NOMO-1 treated with dmso at 0.1 percent for 144 hours (cell line): ENCODE measurements around the gene P2RX3.
"Not testable (repeated sequence)": the region's sequence is repeated elsewhere in the genome, so short reads cannot be mapped to it uniquely, and the experiment has no call there.

Experiments
- DNase-seq: peaks from one replicate; lab custom pipeline; 2025; ENCODE audit not compliant: unreplicated experiment; lab: John Stamatoyannopoulos, UW

The P2RX3 gene

GRCh38 chr11:57348636-57349313 lies 10.6 kb downstream of the P2RX3 start:
- no peak for DNase-seq

GRCh38 chr11:57349491-57350274 lies 11.5 kb downstream of the P2RX3 start:
- DNase-seq: no peak

- DNase-seq: no peak
Measured at GRCh38 chr11:57353036-57353435, 14.9 kb downstream of the P2RX3 start.

- no peak for DNase-seq
Measured at GRCh38 chr11:57353446-57353845, 15.3 kb downstream of the P2RX3 start.

- no peak for DNase-seq
Measured at GRCh38 chr11:57353852-57354251, 15.7 kb downstream of the P2RX3 start.

GRCh38 chr11:57354699-57355098 lies 16.5 kb downstream of the P2RX3 start:
- DNase-seq: no peak

GRCh38 chr11:57356268-57356667 lies 18.1 kb downstream of the P2RX3 start:
- DNase-seq: peak; percentile 29

GRCh38 chr11:57357310-57357709 lies 19.2 kb downstream of the P2RX3 start:
- no peak for DNase-seq

- DNase-seq: no peak
Measured at GRCh38 chr11:57357856-57358255, 19.7 kb downstream of the P2RX3 start.

- no peak for DNase-seq
Measured at GRCh38 chr11:57358543-57358961, 20.4 kb downstream of the P2RX3 start.

- DNase-seq: no peak
Measured at GRCh38 chr11:57358991-57359390, 20.8 kb downstream of the P2RX3 start.

GRCh38 chr11:57359396-57359795 lies 21.2 kb downstream of the P2RX3 start:
- no peak for DNase-seq

GRCh38 chr11:57359896-57360690 lies 21.9 kb downstream of the P2RX3 start:
- DNase-seq: no peak

- DNase-seq: no peak
Measured at GRCh38 chr11:57360991-57361390, 22.8 kb downstream of the P2RX3 start.

GRCh38 chr11:57361420-57361819 lies 23.3 kb downstream of the P2RX3 start:
- not testable (repeated sequence) for DNase-seq

- DNase-seq: no peak
Measured at GRCh38 chr11:57361926-57362325, 23.8 kb downstream of the P2RX3 start.

- no peak for DNase-seq
Measured at GRCh38 chr11:57363131-57364080, 25.3 kb downstream of the P2RX3 start.

GRCh38 chr11:57364851-57365660 lies 26.9 kb downstream of the P2RX3 start:
- DNase-seq: no peak

- DNase-seq: no peak
Measured at GRCh38 chr11:57368106-57368844, 30.1 kb downstream of the P2RX3 start.
